OCI-LY3 (cell line): ENCODE data around the gene USP17L27.
"Not testable (repeated sequence)": the region's sequence is repeated elsewhere in the genome, so short reads cannot be mapped to it uniquely, and the experiment has no call there.

Experiments
- CTCF ChIP-seq: fragments of 200-600, 300-600 bp; sonication (generic); IDR thresholded peaks from 2 replicates; pipeline ENCODE4 v1.5.1; 2014; ENCODE audit warnings: antibody characterized with exemption, low read length, low read depth
- EZH2phosphoT487 ChIP-seq: fragments of 200-600 bp; shearing (Covaris generic); IDR thresholded peaks from 2 replicates; pipeline ENCODE4 v1.6.1; 2018; ENCODE audit warnings: antibody characterized with exemption, mixed run types, low read depth

- TF ChIP-seq CTCF, EZH2phosphoT487: not testable (repeated sequence)
These were observed at the start of gene USP17L27 for GRCh38 chr4:9343848-9344247.
